Cardiac fibroblast (primary cell): ENCODE measurements around the gene CELF1.

Experiments
- DNase-seq, 2 donors: peaks; one replicate each; pipeline versions ENCODE4 v3.0.0 to v3.0.0-alpha.2; 2010; ENCODE audit warnings: low read depth in 2 of 2
- H3K4me3 ChIP-seq, 2 donors: replicated peaks in 1 of 2; 1 replicate in 1 of 2; 2 replicates in 1 of 2; pipeline ENCODE4 v1.5.1; 2011; ENCODE audit warnings: low read depth in 2 of 2, low read length in 2 of 2, mild to moderate bottlenecking in 2 of 2, moderate library complexity in 1 of 2
- TF ChIP-seq, protein P1 (sequence below): IDR thresholded peaks from one replicate; pipeline ENCODE4 v1.5.1; 2011; ENCODE audit warnings: low read depth, mild to moderate bottlenecking, low read length, inconsistent platforms

Gene CELF1

GRCh38 chr11:47587723-47588326, 34.9 kb upstream of the CELF1 start:
- TF ChIP-seq, protein P1, sequence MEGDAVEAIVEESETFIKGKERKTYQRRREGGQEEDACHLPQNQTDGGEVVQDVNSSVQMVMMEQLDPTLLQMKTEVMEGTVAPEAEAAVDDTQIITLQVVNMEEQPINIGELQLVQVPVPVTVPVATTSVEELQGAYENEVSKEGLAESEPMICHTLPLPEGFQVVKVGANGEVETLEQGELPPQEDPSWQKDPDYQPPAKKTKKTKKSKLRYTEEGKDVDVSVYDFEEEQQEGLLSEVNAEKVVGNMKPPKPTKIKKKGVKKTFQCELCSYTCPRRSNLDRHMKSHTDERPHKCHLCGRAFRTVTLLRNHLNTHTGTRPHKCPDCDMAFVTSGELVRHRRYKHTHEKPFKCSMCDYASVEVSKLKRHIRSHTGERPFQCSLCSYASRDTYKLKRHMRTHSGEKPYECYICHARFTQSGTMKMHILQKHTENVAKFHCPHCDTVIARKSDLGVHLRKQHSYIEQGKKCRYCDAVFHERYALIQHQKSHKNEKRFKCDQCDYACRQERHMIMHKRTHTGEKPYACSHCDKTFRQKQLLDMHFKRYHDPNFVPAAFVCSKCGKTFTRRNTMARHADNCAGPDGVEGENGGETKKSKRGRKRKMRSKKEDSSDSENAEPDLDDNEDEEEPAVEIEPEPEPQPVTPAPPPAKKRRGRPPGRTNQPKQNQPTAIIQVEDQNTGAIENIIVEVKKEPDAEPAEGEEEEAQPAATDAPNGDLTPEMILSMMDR, result no peak
- H3K4me3 ChIP-seq, result no peak overlapping the region
- no peak for DNase-seq

- TF ChIP-seq, protein P1, result no peak
- peak in 1 of 2 donors; percentile 33 for DNase-seq
- no peak overlapping the region for H3K4me3 ChIP-seq
Observed at GRCh38 chr11:47587039-47587716, 34.2 kb upstream of the CELF1 start.

- TF ChIP-seq, protein P1, result no peak
- H3K4me3 ChIP-seq, result no peak within 1 kb of the TSS
- DNase-seq, result no peak
Observed at GRCh38 chr11:47586098-47586855, 33.3 kb upstream of the CELF1 start, which contains the start of gene FAM180B. Gene FAM180B, plus strand, starts transcription at chr11:47586678. Its CDS starts 91 bp downstream, at chr11:47586769.

DNA sequence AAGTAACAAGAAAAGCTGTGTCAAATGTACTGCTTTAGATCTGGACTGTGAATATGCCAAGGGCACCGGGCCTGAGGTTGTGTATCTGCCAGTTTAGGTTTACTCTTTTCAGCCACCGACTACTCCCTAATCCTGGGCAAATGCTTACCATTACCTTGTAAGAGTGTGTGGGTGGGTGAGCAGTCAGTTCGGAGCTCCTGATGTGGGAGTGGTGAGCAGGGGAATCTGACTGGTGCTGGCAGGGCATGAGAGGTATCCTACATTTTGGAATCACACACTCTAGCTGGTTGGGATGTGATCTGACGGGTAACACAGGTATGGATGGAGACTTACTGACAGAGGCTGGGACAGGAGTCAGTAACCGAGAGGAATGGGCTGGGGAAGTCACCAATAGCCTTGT, 30.9 kb upstream of the CELF1 start:
- DNase-seq, result no peak
- H3K4me3 ChIP-seq, result no peak overlapping the region
- TF ChIP-seq, protein P1, result no peak

DNA sequence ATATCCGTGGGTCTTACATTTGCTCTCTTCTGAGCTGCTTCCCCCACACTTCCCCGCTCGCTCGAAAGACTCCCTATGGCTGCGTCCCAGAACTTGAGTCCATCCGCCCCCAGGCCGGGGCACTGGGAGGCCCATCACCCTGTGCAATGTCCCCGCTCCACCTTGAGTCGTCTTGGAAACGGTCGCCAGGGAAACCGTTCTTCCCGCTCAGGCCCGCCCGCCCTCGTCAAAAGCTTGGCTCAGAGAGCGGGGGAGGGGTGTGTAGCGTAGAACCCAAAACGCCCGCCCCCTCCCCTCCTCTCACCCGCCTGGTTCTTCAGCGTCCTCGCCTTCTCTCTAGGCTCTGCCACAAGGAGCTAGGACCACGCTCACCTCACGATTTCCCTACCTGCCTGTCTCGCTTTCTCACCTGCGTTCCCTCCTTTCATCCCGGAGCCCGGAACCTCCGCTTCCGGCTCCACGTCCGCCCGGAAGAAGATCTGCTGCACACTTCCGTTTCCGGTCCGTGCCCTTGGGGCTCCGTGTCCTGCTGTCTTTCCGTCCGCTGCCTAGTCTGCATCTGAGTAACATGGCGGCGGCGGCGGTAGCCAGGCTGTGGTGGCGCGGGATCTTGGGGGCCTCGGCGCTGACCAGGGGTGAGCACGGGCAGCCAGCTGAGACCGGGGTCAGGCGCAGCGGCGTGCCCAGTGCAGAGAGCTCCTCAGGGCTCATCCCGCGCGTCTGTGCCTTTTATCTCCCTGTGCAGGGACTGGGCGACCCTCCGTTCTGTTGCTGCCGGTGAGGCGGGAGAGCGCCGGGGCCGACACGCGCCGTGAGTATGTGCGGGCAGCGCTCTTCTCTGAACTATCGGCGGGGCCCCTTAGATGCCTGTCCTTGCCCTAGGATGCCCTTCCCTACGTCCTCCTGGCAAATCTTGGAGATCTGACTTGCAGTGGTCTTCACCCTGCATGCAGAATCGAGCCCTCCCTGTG, 25.9 kb upstream of the CELF1 start, which contains the start of the genes KBTBD4 and NDUFS3:
Gene KBTBD4 (minus strand): TSS at position 447 of the 971 bp plus-strand sequence. CDS start 19 bp downstream, at position 428.
Gene NDUFS3 (plus strand): TSS at position 551 of the 971 bp plus-strand sequence. CDS start 18 bp downstream, at position 569.
- peak; percentile 92 to 93 for DNase-seq
- H3K4me3 ChIP-seq, result peak within 1 kb of the TSS; percentile 96 to 99
- TF ChIP-seq, protein P1, result no peak
